Left forelimb (tissue), 1 donor: ENCODE measurements around the gene RNF182.
"Not testable (repeated sequence)": the region's sequence is repeated elsewhere in the genome, so short reads cannot be mapped to it uniquely, and the experiment has no call there.

Source experiments
- DNase-seq: peaks from one replicate; pipeline ENCODE4 v3.0.0-alpha.2; 2018; ENCODE audit warnings: low spot score

Gene RNF182

GRCh38 chr6:14002176-14002947 is 77.6 kb downstream of the RNF182 start:
- DNase-seq = no peak

- no peak for DNase-seq
Measured at GRCh38 chr6:14004258-14004657, 79.5 kb downstream of the RNF182 start.

- no peak for DNase-seq
Measured at GRCh38 chr6:14008809-14009208, 84.1 kb downstream of the RNF182 start.

- no peak for DNase-seq
Measured at GRCh38 chr6:14009431-14009830, 84.7 kb downstream of the RNF182 start.

- DNase-seq = no peak
Measured at GRCh38 chr6:14010275-14010674, 85.5 kb downstream of the RNF182 start.

GRCh38 chr6:14012313-14013030 is 87.7 kb downstream of the RNF182 start:
- no peak for DNase-seq

- no peak for DNase-seq
Measured at GRCh38 chr6:14015964-14016363, 91.2 kb downstream of the RNF182 start.

GRCh38 chr6:14016432-14016831 is 91.7 kb downstream of the RNF182 start:
- no peak for DNase-seq

- no peak for DNase-seq
Measured at GRCh38 chr6:14016935-14017625, 92.3 kb downstream of the RNF182 start.

- no peak for DNase-seq
Measured at GRCh38 chr6:14017626-14018475, 93.1 kb downstream of the RNF182 start.

GRCh38 chr6:14018559-14018958 is 93.8 kb downstream of the RNF182 start:
- not testable (repeated sequence) for DNase-seq

- DNase-seq = no peak
Measured at GRCh38 chr6:14020551-14020950, 95.8 kb downstream of the RNF182 start.

GRCh38 chr6:14021449-14021848 is 96.7 kb downstream of the RNF182 start:
- DNase-seq = no peak

GRCh38 chr6:14022673-14023072 is 97.9 kb downstream of the RNF182 start:
- DNase-seq = no peak

GRCh38 chr6:14023855-14024254 is 99.1 kb downstream of the RNF182 start:
- DNase-seq = no peak

GRCh38 chr6:14025160-14025559 is 100.4 kb downstream of the RNF182 start:
- DNase-seq = no peak

- no peak for DNase-seq
Measured at GRCh38 chr6:14026831-14027539, 102.2 kb downstream of the RNF182 start.

- no peak for DNase-seq
Measured at GRCh38 chr6:14028631-14029030, 103.9 kb downstream of the RNF182 start.

GRCh38 chr6:14029605-14030004 is 104.9 kb downstream of the RNF182 start:
- DNase-seq = no peak
